ENCODE results near the gene WIPF2.

WIPF2 gene, protein sequence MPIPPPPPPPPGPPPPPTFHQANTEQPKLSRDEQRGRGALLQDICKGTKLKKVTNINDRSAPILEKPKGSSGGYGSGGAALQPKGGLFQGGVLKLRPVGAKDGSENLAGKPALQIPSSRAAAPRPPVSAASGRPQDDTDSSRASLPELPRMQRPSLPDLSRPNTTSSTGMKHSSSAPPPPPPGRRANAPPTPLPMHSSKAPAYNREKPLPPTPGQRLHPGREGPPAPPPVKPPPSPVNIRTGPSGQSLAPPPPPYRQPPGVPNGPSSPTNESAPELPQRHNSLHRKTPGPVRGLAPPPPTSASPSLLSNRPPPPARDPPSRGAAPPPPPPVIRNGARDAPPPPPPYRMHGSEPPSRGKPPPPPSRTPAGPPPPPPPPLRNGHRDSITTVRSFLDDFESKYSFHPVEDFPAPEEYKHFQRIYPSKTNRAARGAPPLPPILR

DNA sequence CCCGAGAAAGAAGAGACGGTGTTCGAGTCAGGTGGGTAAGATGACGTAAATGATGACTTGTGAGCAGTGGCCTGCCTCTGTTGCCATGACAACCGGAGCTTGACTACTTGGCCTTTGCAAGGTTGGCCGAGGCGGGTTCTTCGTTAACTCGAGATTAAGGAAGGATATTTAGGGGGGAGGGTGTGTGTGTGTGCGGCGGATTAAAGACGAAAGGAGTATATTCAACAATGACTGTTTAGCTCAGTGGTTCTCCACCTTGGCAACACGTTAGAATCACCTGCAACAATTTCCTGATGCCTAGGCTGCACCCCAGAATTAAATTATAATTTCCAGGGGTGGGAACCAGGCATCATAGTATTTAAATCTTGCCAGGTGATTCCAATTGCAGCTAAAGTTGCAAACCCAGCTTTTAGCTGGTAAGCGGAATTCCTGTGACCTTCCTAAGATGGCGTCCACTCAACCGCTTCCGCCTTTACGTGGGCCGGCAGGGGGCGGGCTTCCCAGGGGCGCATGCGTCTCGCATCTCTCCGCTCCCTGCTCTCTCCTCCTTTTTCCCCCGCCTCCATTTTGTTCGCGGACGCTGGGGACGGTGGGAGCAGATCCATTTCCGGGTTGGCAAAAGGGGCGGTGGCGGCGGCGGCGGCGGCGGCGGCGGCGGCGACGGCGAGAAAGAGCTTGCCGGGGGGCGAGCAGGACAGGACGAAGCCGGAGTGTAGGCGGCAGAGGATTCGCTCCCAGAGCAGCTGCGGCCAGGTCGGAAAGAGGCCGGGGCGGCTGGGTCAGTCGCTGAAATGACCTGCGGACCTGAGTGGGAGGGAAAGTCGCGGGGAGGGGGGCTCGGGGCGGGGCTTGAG lies at the start of gene WIPF2:
Gene WIPF2, plus strand, starts transcription at position 565 of the 854 bp plus-strand sequence. CDS start 37,156 bp downstream, outside the sequence.
- H3K4me3 ChIP-seq = peak within 1 kb of the TSS; percentile 60

DNA sequence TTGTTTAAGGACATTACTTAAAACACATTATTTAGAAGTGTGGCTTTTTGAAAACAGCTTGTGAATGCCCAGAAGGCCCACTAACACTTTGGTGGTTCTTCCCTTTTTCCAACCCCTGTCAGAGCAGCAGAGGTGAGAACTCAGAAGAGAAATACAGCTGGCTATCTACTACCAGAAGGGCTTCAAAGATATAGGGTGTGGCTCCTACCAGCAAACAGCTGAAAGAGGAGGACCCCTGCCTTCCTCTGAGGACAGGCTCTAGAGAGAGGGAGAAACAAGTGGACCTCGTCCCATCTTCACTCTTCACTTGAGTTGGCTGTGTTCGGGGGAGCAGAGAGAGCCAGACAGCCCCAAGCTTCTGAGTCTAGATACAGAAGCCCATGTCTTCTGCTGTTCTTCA lies 48.8 kb upstream of the WIPF2 start:
- DNase-seq (ENCODE audit: low spot score in 2 of 2) = no peak
- peaks cover 75% of the 10 kb centered on the region for H3K36me3 ChIP-seq (replicated peaks)
- no peaks in the 10 kb centered on the region for H3K4me1 ChIP-seq
- no peak overlapping the region for H3K4me3 ChIP-seq
- no peaks in the 10 kb centered on the region for H3K9me3 ChIP-seq
- in situ Hi-C loops (cut with MboI; ENCODE audit: low sequenced_read_pairs) = no loop called here
- H3K27me3 ChIP-seq (ENCODE audit: low read depth) = no peaks in the 10 kb centered on the region

More for the DNA sequence above, at the start of gene WIPF2:
- peak; percentile 97 to 99 for DNase-seq (ENCODE audit: low spot score in 2 of 2)
- Histone ChIP-seq H3K36me3 (replicated peaks) (no peaks in the 10 kb centered on the region), H3K4me1 (peaks cover 6% of the 10 kb centered on the region), H3K9me3 (no peaks in the 10 kb centered on the region), H3K27me3 (ENCODE audit: low read depth) (no peaks in the 10 kb centered on the region)
- in situ Hi-C loops (cut with MboI; ENCODE audit: low sequenced_read_pairs) = no loop called here

DNA sequence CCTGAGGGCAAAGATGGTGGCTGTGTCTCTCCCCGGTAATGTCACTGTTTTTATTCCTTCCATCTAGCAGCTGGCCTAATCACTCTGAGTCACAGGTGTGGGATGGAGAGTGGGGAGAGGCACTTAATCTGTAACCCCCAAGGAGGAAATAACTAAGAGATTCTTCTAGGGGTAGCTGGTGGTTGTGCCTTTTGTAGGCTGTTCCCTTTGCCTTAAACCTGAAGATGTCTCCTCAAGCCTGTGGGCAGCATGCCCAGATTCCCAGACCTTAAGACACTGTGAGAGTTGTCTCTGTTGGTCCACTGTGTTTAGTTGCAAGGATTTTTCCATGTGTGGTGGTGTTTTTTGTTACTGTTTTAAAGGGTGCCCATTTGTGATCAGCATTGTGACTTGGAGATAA lies 47.4 kb upstream of the WIPF2 start:
- Histone ChIP-seq H3K4me1 (no peaks in the 10 kb centered on the region), H3K36me3 (replicated peaks) (peaks cover 69% of the 10 kb centered on the region), H3K4me3 (no peak overlapping the region), H3K27me3 (ENCODE audit: low read depth) (no peaks in the 10 kb centered on the region), H3K9me3 (no peaks in the 10 kb centered on the region)
- no peak for DNase-seq (ENCODE audit: low spot score in 2 of 2)
- in situ Hi-C loops (cut with MboI; ENCODE audit: low sequenced_read_pairs) = no loop called here

DNA sequence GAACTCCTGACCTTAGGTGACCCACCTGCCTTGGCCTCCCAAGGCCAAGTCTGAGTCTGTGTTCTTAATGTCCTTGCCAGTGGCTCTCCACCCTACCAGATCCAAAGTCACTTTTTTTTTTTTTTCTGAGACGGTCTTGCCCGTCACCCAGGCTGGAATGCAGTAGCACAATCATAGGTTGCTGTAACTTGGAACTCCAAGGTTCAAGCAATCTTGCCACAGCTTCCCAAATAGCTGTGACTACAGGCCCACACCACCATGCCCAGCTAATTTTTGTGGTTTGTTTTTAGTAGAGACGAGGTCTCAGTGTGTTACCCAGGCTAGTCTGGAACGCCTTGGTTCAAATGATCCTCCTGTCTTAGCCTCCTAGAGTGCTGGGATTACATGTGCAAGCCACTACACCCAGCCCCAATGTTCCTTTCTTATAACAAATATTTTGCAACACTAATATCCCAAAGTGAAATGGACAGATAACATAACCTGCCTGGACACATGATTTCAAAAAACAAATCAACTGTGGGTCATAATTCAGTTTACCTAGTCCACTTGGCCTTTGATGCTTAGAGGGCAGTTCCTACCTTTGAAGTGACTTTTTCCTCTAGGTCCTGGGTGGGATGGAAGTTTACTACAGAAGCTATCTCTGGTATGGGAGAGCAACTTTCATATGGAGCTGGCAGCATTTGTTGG lies 45.9 kb upstream of the WIPF2 start:
- Histone ChIP-seq H3K27me3 (ENCODE audit: low read depth) (no peaks in the 10 kb centered on the region), H3K9me3 (no peaks in the 10 kb centered on the region), H3K4me1 (no peaks in the 10 kb centered on the region), H3K36me3 (replicated peaks) (peaks cover 56% of the 10 kb centered on the region), H3K4me3 (no peak overlapping the region)
- in situ Hi-C loops (cut with MboI; ENCODE audit: low sequenced_read_pairs) = no loop called here
- no peak for DNase-seq (ENCODE audit: low spot score in 2 of 2)

DNA sequence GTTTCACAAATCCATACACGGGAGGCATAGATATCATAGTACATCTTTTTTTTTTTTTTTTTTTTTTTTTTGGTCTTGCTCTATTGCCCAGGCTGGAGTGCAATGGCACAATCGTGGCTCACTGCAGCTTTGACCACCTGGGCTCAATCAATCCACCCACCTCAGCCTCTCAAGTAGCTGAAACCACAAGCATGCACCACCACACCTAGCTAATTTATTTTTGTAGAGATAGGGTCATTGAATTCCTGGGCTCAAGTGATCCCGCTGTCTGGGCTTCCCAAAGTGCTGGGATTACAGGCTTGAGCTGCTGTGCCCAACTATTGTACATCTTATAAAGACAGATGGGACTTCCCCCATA lies 45.3 kb upstream of the WIPF2 start:
- DNase-seq (ENCODE audit: low spot score in 2 of 2) = no peak
- in situ Hi-C loops (cut with MboI; ENCODE audit: low sequenced_read_pairs) = no loop called here
- Histone ChIP-seq H3K4me3 (no peak overlapping the region), H3K27me3 (ENCODE audit: low read depth) (no peaks in the 10 kb centered on the region), H3K36me3 (replicated peaks) (peaks cover 55% of the 10 kb centered on the region), H3K4me1 (no peaks in the 10 kb centered on the region), H3K9me3 (no peaks in the 10 kb centered on the region)

DNA sequence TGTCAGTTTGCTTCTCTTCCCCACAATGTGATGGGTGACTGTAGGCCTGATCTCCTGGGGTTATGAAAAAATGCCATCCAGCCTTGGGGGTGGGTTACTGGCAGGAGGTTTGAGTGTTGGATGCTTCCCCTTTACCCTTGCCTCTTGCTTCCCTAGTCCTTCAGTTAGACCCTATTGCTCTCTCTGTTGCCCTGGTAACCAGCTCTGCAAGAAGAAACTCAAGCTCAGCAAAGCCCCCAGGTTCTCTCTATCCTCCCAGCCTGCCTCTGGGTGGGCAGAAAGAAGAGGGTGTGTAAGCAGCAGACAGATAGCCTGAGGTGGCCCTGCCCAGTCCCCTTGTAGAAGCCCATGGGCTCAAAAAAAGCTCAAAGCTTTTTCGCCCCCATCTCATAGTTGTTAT lies 44.6 kb upstream of the WIPF2 start:
- in situ Hi-C loops (cut with MboI; ENCODE audit: low sequenced_read_pairs) = no loop called here
- H3K9me3 ChIP-seq = no peaks in the 10 kb centered on the region
- no peak for DNase-seq (ENCODE audit: low spot score in 2 of 2)
- no peak overlapping the region for H3K4me3 ChIP-seq
- H3K36me3 ChIP-seq (replicated peaks) = peaks cover 47% of the 10 kb centered on the region
- H3K4me1 ChIP-seq = no peaks in the 10 kb centered on the region
- no peaks in the 10 kb centered on the region for H3K27me3 ChIP-seq (ENCODE audit: low read depth)

DNA sequence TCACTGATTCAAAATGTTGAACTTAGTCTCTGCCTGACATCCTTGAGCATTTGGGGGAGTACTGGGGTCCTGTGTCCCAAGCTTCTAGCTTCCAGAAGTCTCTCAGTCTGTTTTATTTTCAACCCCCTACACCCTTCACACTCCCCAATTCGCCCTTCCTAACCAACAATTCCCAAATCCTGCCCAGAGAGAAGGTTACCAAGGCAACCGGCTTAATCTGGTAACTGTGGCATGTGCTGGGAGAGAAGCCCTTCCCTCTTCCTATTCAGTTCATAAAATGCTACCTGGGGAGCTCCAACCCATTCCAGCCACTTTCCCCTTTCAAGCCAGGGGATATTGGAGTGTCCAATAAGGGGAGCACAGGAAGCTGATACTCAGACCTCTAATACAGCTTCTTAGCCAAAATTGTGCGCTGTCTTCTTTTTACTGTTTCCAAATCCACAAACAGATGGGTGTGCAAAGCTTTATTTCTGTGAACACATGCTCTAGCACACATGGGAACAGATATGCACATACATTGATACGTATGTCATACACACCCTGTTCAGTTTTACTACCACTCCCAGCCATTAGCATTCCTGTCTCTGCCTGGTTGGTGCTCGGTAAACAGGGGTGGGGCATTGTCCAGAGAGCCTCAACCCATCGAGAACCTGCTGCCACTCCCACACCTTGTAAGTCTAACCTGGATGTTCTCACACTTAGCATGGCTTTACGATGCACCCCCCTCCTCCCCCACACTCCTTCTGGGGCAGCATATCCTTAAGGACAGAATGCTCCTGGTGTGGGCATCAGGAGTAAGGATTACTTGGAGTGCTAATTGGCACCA lies 43.0 kb upstream of the WIPF2 start:
- peaks cover 36% of the 10 kb centered on the region for H3K36me3 ChIP-seq (replicated peaks)
- H3K27me3 ChIP-seq (ENCODE audit: low read depth) = no peaks in the 10 kb centered on the region
- H3K4me3 ChIP-seq = no peak overlapping the region
- no peaks in the 10 kb centered on the region for H3K4me1 ChIP-seq
- no peaks in the 10 kb centered on the region for H3K9me3 ChIP-seq
- in situ Hi-C loops (cut with MboI; ENCODE audit: low sequenced_read_pairs) = no loop called here
- DNase-seq (ENCODE audit: low spot score in 2 of 2) = no peak

DNA sequence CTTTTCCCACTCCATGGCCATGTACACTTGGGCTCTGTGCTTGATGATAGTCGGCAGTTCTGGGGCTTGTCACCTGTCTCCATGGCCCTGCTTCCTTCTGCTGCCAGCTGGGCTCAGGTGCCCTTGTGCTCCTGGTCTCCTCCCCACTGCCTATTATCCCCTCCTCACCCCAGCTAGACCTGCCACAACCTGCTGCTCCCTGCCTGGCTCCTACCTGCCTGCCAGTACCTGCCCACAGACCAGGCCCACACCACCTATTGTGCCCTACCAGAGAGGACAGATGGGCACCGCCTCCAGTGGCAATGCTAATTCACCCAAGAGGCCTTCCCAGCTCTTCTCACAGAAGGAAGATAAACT lies 42.4 kb upstream of the WIPF2 start:
- Histone ChIP-seq H3K36me3 (replicated peaks) (peaks cover 30% of the 10 kb centered on the region), H3K27me3 (ENCODE audit: low read depth) (no peaks in the 10 kb centered on the region), H3K9me3 (no peaks in the 10 kb centered on the region), H3K4me1 (no peaks in the 10 kb centered on the region), H3K4me3 (no peak overlapping the region)
- no peak for DNase-seq (ENCODE audit: low spot score in 2 of 2)
- in situ Hi-C loops (cut with MboI; ENCODE audit: low sequenced_read_pairs) = no loop called here

DNA sequence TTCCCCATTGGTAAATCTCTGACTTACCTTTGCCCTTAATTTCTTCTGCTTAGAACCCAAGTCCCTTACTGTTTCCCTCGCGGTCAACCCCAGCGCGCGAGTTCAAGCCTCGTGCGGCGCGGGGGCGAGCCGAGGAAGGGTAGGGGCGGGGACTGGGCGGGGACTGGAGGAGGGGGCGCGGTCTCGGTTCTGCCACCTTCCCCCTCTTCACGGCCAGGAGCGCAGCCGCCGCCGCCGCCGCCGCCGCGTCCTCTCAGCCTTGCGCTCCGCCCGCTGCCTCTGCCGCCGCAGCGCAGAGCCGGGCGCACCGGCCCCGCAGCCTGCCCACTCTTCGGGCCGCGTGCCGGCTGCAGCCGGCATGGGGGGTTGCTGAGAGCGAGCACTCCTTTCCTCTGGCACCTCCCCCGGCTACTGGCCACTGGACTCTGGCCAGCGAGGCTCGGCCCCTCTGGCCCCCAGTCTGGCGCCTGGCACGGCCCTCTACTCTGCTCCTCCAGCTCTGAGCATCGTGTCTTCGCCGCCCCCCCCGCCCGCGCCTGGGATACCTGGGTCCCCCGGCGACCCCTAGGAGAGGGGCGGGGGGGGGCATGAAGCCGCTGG lies 41.7 kb upstream of the WIPF2 start, which contains the start of gene RAPGEFL1:
Gene RAPGEFL1, plus strand, starts transcription at position 196 of the 600 bp plus-strand sequence. Its CDS starts 392 bp downstream, at position 588.
- DNase-seq (ENCODE audit: low spot score in 2 of 2) = no peak
- no peaks in the 10 kb centered on the region for H3K4me1 ChIP-seq
- H3K4me3 ChIP-seq = no peak within 1 kb of the TSS
- H3K36me3 ChIP-seq (replicated peaks) = peaks cover 24% of the 10 kb centered on the region
- no peaks in the 10 kb centered on the region for H3K9me3 ChIP-seq
- H3K27me3 ChIP-seq (ENCODE audit: low read depth) = no peaks in the 10 kb centered on the region
- in situ Hi-C loops (cut with MboI; ENCODE audit: low sequenced_read_pairs) = no loop called here

DNA sequence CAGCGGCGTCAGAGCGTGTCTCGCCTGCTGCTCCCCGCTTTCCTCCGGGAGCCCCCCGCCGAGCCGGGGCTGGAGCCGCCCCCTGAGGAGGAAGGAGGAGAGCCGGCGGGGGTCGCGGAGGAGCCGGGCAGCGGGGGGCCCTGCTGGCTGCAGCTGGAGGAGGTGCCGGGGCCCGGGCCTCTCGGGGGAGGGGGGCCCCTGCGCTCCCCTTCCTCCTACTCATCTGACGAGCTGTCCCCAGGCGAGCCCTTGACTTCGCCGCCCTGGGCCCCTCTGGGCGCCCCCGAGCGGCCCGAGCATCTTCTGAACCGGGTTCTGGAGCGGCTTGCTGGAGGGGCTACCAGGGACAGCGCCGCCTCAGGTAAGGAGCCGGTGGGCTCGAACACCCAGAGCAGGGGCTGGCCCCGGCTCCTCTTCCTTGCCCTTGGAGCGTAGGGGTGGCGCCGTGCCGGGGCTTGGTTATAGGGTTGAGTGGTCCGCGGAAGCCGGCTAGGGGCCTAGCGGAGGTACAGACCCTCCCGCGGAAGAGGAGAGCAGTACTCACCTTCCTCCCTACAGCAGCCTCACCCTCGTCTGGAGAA lies 41.0 kb upstream of the WIPF2 start:
- Histone ChIP-seq H3K4me1 (no peaks in the 10 kb centered on the region), H3K36me3 (replicated peaks) (peaks cover 21% of the 10 kb centered on the region), H3K9me3 (no peaks in the 10 kb centered on the region), H3K27me3 (ENCODE audit: low read depth) (no peaks in the 10 kb centered on the region), H3K4me3 (no peak overlapping the region)
- no peak for DNase-seq (ENCODE audit: low spot score in 2 of 2)
- in situ Hi-C loops (cut with MboI; ENCODE audit: low sequenced_read_pairs) = no loop called here

DNA sequence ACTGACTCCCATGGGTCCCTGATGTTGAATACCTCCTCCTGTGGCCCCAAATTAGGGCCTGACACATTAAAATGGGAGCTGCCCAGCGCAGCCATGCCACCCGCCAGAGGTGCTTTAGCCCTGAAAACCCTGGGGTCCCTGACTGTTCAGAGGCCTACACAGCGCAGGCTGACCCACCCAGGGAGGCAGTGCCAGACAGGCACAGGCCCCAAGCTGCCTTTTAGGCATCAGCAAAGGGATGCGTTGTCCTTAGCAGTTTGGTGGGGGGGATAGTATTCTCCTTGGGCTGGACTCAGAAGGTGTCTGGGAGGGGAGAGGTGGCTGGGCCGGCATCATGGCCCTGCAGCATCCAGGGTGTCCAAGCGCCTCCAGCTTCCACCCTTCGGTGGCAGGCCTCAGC lies 40.4 kb upstream of the WIPF2 start:
- Histone ChIP-seq H3K9me3 (no peaks in the 10 kb centered on the region), H3K36me3 (replicated peaks) (peaks cover 17% of the 10 kb centered on the region), H3K4me1 (no peaks in the 10 kb centered on the region), H3K4me3 (no peak overlapping the region), H3K27me3 (ENCODE audit: low read depth) (no peaks in the 10 kb centered on the region)
- no peak for DNase-seq (ENCODE audit: low spot score in 2 of 2)
- in situ Hi-C loops (cut with MboI; ENCODE audit: low sequenced_read_pairs) = no loop called here

DNA sequence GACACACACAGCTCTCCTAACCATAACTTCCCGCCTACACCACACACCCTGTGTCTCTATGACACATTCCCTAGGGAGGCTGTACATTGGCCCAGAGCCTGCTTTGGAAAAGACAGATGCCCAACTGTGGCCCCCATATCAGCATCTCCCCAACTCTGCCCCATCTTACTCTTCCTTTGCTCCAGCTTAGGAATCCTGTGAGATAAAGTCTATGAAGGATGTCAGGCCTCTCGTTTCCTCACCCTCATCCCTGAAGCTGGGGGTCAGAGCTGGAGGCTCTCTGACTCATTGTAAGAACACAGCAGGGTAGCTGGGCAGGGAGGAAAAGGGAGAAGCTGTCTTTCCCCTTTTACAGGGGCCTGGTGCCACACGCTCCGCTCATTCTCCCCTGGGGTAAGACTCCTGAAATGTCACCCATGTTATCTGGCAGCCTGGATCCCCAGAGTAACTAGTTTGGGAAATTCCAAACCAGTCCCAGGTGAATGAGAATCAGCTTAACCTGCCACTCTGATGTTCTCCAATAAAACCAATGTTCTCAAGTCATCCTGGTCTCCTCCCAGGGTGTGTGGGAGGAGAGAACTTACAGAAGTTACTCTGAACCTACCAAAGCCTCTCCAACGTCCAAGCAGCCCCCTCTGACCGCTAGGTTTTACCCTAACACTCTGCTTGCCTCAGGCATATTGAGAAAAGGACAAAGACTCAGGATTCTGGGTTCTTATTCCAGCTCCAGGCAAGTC lies 39.0 kb upstream of the WIPF2 start:
- Histone ChIP-seq H3K4me1 (no peaks in the 10 kb centered on the region), H3K27me3 (ENCODE audit: low read depth) (no peaks in the 10 kb centered on the region), H3K9me3 (no peaks in the 10 kb centered on the region), H3K36me3 (replicated peaks) (peaks cover 17% of the 10 kb centered on the region), H3K4me3 (no peak overlapping the region)
- in situ Hi-C loops (cut with MboI; ENCODE audit: low sequenced_read_pairs) = no loop called here
- no peak for DNase-seq (ENCODE audit: low spot score in 2 of 2)
